Adrenal gland (tissue), 12 donors: Measurements from ENCODE around the gene PACS1. TPM values are rescaled to one million over a fixed set of nuclear protein-coding genes. Genes with fewer than 3 reads are reported as not detected.

Source experiments
- DNase-seq, 7 donors: peaks; one replicate each; pipeline ENCODE4 v3.0.0-alpha.2; 2019 to 2020
- H3K27ac ChIP-seq, 5 donors: fragments of 200-600 bp; sonication (generic) in 4 of 5; 1 replicate in 3 of 5; 2 replicates in 2 of 5; pipeline versions ENCODE4 v1.5.1 to v1.8.0; 2016 to 2020; ENCODE audit warnings: mild to moderate bottlenecking in 1 of 5
- H3K27me3 ChIP-seq: fragments of 200-600 bp; 2 replicates; pipeline ENCODE4 v1.8.0; 2021
- H3K36me3 ChIP-seq, 2 donors: fragments of 200-600 bp; replicated peaks in 1 of 2; 1 replicate in 1 of 2; 2 replicates in 1 of 2; pipeline versions ENCODE4 v1.5.1 to v1.8.0; 2018 to 2022
- H3K4me1 ChIP-seq, 2 donors: fragments of 200-600 bp; replicated peaks in 1 of 2; 1 replicate in 1 of 2; 2 replicates in 1 of 2; pipeline versions ENCODE4 v1.5.1 to v1.8.0; 2018 to 2021
- H3K4me3 ChIP-seq, 4 donors: fragments of 200-600 bp; sonication (generic) in 3 of 4; one replicate each; pipeline ENCODE4 v1.5.1; 2016 to 2018
- H3K9me3 ChIP-seq, 3 donors: fragments of 200-600 bp; sonication (generic) in 1 of 3; replicated peaks in 1 of 3; 1 replicate in 2 of 3; 2 replicates in 1 of 3; pipeline versions ENCODE4 v1.5.1 to v1.8.0; 2016 to 2021
- CTCF ChIP-seq, 6 experiments: fragments of 450-650 bp in 4 of 6; fragments of 200-600 bp in 2 of 6; sonication (generic) in 1 of 6; IDR thresholded peaks; 1 replicate in 5 of 6; 2 replicates in 1 of 6; pipeline versions ENCODE4 v1.5.1 to v1.8.0; 2016 to 2021; ENCODE audit warnings: antibody characterized with exemption in 6 of 6, mild to moderate bottlenecking in 2 of 6, moderate library complexity in 1 of 6
- POLR2A ChIP-seq, 2 donors: fragments of 450-650 bp; IDR thresholded peaks; one replicate each; pipeline ENCODE4 v1.6.1; 2017; ENCODE audit warnings: antibody characterized with exemption in 2 of 2, mild to moderate bottlenecking in 2 of 2, moderate library complexity in 1 of 2
- WGBS, 4 donors: extraction: QIAGEN DNeasy Blood & Tissue Kit in 2 of 4; methylation state at CpG; one replicate each; pipeline versions ENCODE4 v1.1.5 to v1.1.7; 2013 to 2017; 5-methylcytosine and 5-hydroxymethylcytosine counted together
- intact Hi-C, 2 donors: fragments of 100-400 bp; cut with DNase I; formaldehyde crosslinking; loops; one replicate each; pipeline versions ENCODE4 v1.14.1 to v1.15.0; 2022 to 2023
- polyA plus RNA-seq, 3 donors: library from polyadenylated mRNA; stranded (reverse); fragments of 200-250 nt in 2 of 3; fragments of 350-450 nt in 1 of 3; fragmentation: Illumina TruSeq in 1 of 3; extraction: RNeasy Lipid Tissue Mini Kit (QIAGEN cat#74804) in 1 of 3; gene quantifications; one replicate each; pipeline ENCODE4 v1.2.3, GENCODE V29; 2013 to 2014
- total RNA-seq, 9 donors: library from RNA; depleted of rRNA in 4 of 9; stranded (reverse); fragments of >200 nt in 4 of 9; fragments of 120-200 nt in 1 of 9; fragmentation: NEBNext Ultra II Directional in 1 of 9; extraction: Animal tissue kit (Norgen Biotek cat#: 25700) in 1 of 9; gene quantifications; one replicate each; pipeline versions ENCODE4 v1.1.0 to v1.2.4, GENCODE V29; 2013 to 2023
- donor health status: healthy with polysubstance abuse.
- donor health status: Bipolar disorder and iron deficiency.
- donor health status: DM: yes; HTN: yes; CAD: no.
- donor health status: DM: no; HTN: no; CAD: no.
- donor health status: DM: no; HTN: no; CAD: no.
- donor health status: DM: yes; HTN: yes; CAD: no.

The PACS1 gene
- total and polyA plus RNA-seq, 12 donors: 21.1 to 60.5 (median 38.2) TPM

DNA sequence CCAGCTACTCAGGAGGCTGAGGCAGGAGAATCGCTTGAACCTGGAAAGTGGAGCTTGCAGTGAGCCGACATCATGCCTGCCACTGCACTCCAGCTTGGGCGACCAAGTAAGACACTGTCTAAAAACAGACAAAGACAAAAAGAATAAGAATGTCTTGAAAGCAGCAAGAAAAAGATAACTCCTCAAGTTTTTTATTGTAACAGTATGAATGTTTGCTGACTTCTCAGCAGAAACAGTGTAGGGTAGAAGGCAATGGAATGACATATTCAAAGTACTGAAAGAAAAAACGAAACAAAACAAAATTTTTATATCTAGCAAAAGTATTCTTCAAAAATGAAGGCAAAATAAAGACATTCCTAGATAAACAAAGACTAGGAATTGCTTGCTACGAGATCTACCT lies 76.9 kb downstream of the PACS1 start:
- Histone ChIP-seq H3K4me1 (peaks cover 0 to 16% of the 10 kb centered on the region in 2 donors), H3K27me3 (no peaks in the 10 kb centered on the region), H3K27ac (no peak overlapping the region), H3K9me3 (no peaks in the 10 kb centered on the region), H3K4me3 (no peak overlapping the region), H3K36me3 (no peaks in the 10 kb centered on the region)
- no peak for DNase-seq
- TF ChIP-seq POLR2A (IDR thresholded peaks at IDR 0.05) (no peak), CTCF (IDR thresholded peaks at IDR 0.05) (no peak)
- intact Hi-C loops: loop anchor here in 1 of 2 donors (10.0 kb wide), 1 partner anchor 48 kb away; no protein-coding TSS in a partner anchor
- 96 to 99% (median 96%) methylated on average over 5 of the region's 5 CpGs for WGBS, 4 donors

- Histone ChIP-seq H3K9me3 (no peaks in the 10 kb centered on the region), H3K4me3 (no peak overlapping the region), H3K27me3 (no peaks in the 10 kb centered on the region), H3K36me3 (no peaks in the 10 kb centered on the region), H3K27ac (no peak overlapping the region), H3K4me1 (peaks cover 0 to 6% of the 10 kb centered on the region in 2 donors)
- no peak for TF ChIP-seq CTCF (IDR thresholded peaks at IDR 0.05)
- no peak for TF ChIP-seq POLR2A (IDR thresholded peaks at IDR 0.05)
- intact Hi-C loops: no loop called here
- no peak for DNase-seq
- 45 to 61% (median 54%) methylated on average over 2 of the region's 2 CpGs for WGBS, 4 donors
Measured at GRCh38 chr11:66150140-66150539, 80.1 kb downstream of the PACS1 start.

DNA sequence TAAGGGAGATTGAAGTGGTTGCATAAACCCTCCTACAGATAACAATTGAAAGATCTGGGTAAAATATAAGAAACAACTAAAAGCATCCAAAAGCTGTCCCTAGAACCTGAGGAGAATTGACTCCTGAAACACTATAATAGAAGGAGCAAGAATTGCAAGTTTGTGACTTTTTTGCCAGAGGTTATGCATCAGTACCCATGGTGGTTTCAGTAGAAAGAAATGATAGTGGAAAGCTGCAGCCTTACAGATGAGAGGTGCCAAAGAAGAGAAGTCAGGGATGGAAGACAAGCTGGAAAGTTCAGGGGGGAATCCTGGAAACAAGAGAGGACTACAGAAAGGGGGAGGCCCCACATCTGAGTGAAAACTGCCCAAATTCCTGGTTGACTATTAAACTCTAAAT lies 80.7 kb downstream of the PACS1 start:
- Histone ChIP-seq H3K4me1 (peaks cover 0 to 6% of the 10 kb centered on the region in 2 donors), H3K36me3 (no peaks in the 10 kb centered on the region), H3K27ac (no peak overlapping the region), H3K27me3 (no peaks in the 10 kb centered on the region), H3K4me3 (no peak overlapping the region), H3K9me3 (no peaks in the 10 kb centered on the region)
- intact Hi-C loops: no loop called here
- no peak for DNase-seq
- TF ChIP-seq POLR2A (IDR thresholded peaks at IDR 0.05): no peak
- no peak for TF ChIP-seq CTCF (IDR thresholded peaks at IDR 0.05)

- Histone ChIP-seq H3K27me3 (no peaks in the 10 kb centered on the region), H3K4me3 (no peak overlapping the region), H3K4me1 (peaks cover 0 to 6% of the 10 kb centered on the region in 2 donors), H3K27ac (no peak overlapping the region), H3K36me3 (no peaks in the 10 kb centered on the region), H3K9me3 (no peaks in the 10 kb centered on the region)
- WGBS, 4 donors: 85 to 87% (median 85%) methylated on average over 4 of the region's 4 CpGs
- no peak for DNase-seq
- intact Hi-C loops: no loop called here
- no peak for TF ChIP-seq POLR2A (IDR thresholded peaks at IDR 0.05)
- TF ChIP-seq CTCF (IDR thresholded peaks at IDR 0.05): no peak
Measured at GRCh38 chr11:66151273-66151672, 81.2 kb downstream of the PACS1 start.
